Right lobe of liver (tissue), 6 donors: Measurements from ENCODE around the gene DIAPH1. TPM values are rescaled to one million over a fixed set of nuclear protein-coding genes. Genes with fewer than 3 reads are reported as not detected.

ENCODE experiments used
- ATAC-seq, 4 donors: fragments of 200-7000 bp; cut with Tn5 transposase; one replicate each; pipeline ENCODE4 v1.9.1; 2020; ENCODE audit warnings: mild to moderate bottlenecking in 4 of 4, moderate library complexity in 4 of 4
- DNase-seq, 3 donors: peaks; one replicate each; pipeline ENCODE4 v3.0.0-alpha.2; 2020
- H3K27ac ChIP-seq, 3 donors: fragments of 200-600 bp; one replicate each; pipeline ENCODE4 v1.8.0; 2022
- H3K27me3 ChIP-seq, 2 donors: fragments of 200-600 bp; one replicate each; pipeline ENCODE4 v1.8.0; 2022
- H3K36me3 ChIP-seq, 4 donors: fragments of 200-600 bp; sonication (generic) in 1 of 4; one replicate each; pipeline versions ENCODE4 v1.5.1 to v1.8.0; 2017 to 2022; ENCODE audit warnings: control low read depth in 1 of 4
- H3K4me1 ChIP-seq, 4 donors: fragments of 200-600 bp; sonication (generic) in 1 of 4; one replicate each; pipeline versions ENCODE4 v1.5.1 to v1.8.0; 2017 to 2022; ENCODE audit warnings: control low read depth in 1 of 4
- H3K4me3 ChIP-seq, 3 donors: fragments of 200-600 bp; one replicate each; pipeline ENCODE4 v1.8.0; 2022
- H3K9me3 ChIP-seq, 4 donors: fragments of 200-600 bp; sonication (generic) in 1 of 4; one replicate each; pipeline versions ENCODE4 v1.5.1 to v1.8.0; 2017 to 2022; ENCODE audit warnings: control low read depth in 1 of 4
- CTCF ChIP-seq, 4 donors: fragments of 200-600 bp in 3 of 4; fragments of 450-650 bp in 1 of 4; IDR thresholded peaks; one replicate each; pipeline versions ENCODE4 v1.5.1 to v1.8.0; 2016 to 2022; ENCODE audit warnings: antibody characterized with exemption in 4 of 4, mild to moderate bottlenecking in 2 of 4
- POLR2A ChIP-seq: fragments of 450-650 bp; IDR thresholded peaks from one replicate; pipeline ENCODE4 v1.6.1; 2017; ENCODE audit warnings: antibody characterized with exemption, mild to moderate bottlenecking
- WGBS: methylation state at CpG from one replicate; pipeline ENCODE4 v1.1.6; 2018; ENCODE audit warnings: low coverage, low lambda C conversion rate; ENCODE audit not compliant: insufficient coverage; ENCODE audit errors: missing lambda C conversion rate; 5-methylcytosine and 5-hydroxymethylcytosine counted together
- intact Hi-C, 2 donors: fragments of 100-400 bp; cut with DNase I; formaldehyde crosslinking; loops; one replicate each; pipeline versions ENCODE4 v1.11.2 to v1.14.1; 2022
- total RNA-seq, 6 experiments: library from RNA; depleted of rRNA in 2 of 6; stranded (reverse); fragments of >200 nt in 2 of 6; fragmentation: NEBNext Ultra II Directional in 3 of 6; extraction: Animal tissue kit (Norgen Biotek cat#: 25700) in 3 of 6; gene quantifications; one replicate each; pipeline versions ENCODE4 v1.1.0 to v1.2.4, GENCODE V29; 2016 to 2023
- donor health status: DM: no; HTN: yes; CAD: no.
- donor health status: DM: no; HTN: no; CAD: no.
- donor health status: DM: no; HTN: no; CAD: no.
- donor health status: DM: no; HTN: yes; CAD: no.
- donor health status: DM: no; HTN: yes; CAD: no.

DIAPH1 gene
- total RNA-seq, 6 experiments from 2014 or later: 93.7 to 114 (median 107) TPM

GRCh38 chr5:141558150-141558549 is 60.6 kb downstream of the DIAPH1 start:
- ATAC-seq (peak in 2 of 4 donors; percentile 1 to 17), DNase-seq (no peak)
- intact Hi-C loops: loop anchor here in 1 of 2 donors (10.0 kb wide), 1 partner anchor 153 kb away; the partner anchor contains the start of genes PCDHGA9 and PCDHGB6
- peaks cover 0 to 15% (median 6%) of the 10 kb centered on the region in 4 donors for H3K36me3 ChIP-seq
- 53% methylated on average over 6 of the region's 6 CpGs for WGBS
- H3K27ac ChIP-seq: peak overlapping the region; percentile 52 to 66 (median 61)
- H3K9me3 ChIP-seq: no peaks in the 10 kb centered on the region
- no peak for TF ChIP-seq POLR2A
- TF ChIP-seq CTCF (IDR thresholded peaks at IDR 0.05): no peak
- H3K4me1 ChIP-seq: peaks cover 0 to 12% (median 5%) of the 10 kb centered on the region in 4 donors
- H3K27me3 ChIP-seq: no peaks in the 10 kb centered on the region
- H3K4me3 ChIP-seq: peak overlapping the region in 1 of 3 donors; percentile 37

DNA sequence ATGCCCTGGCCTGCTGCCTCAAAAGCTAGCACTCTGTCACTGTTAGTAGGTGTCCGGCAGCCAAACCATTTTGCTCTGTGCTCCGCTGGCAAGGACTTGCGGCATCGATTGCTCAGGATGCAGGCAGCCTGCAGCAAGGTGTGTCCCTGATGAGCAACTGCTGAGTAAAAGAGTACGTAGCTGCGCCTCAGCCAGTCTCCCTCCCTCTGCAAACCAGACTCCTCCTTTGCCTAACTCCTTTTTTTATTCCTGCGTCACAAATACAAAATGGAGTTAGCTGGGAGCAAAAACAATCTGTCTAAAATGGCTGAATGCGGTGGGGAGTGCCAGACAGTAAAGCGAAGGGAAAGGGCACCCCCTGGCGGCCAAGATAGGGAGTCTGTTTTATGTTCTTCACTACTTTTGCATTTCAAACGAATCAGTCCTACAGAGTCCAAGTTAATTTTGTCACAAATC is 61.1 kb downstream of the DIAPH1 start:
- ATAC-seq (peak; percentile 66 to 83 (median 78)), DNase-seq (peak; percentile 72 to 80 (median 75))
- intact Hi-C loops: loop anchor here in 1 of 2 donors (10.0 kb wide), 1 partner anchor 153 kb away; the partner anchor contains the start of genes PCDHGA9 and PCDHGB6
- TF ChIP-seq POLR2A (no peak), CTCF (IDR thresholded peaks at IDR 0.05) (peak; percentile 79 to 87 (median 86))
- Histone ChIP-seq H3K4me1 (peaks cover 0 to 12% (median 5%) of the 10 kb centered on the region in 4 donors), H3K9me3 (no peaks in the 10 kb centered on the region), H3K27ac (peak overlapping the region; percentile 52 to 66 (median 61)), H3K27me3 (no peaks in the 10 kb centered on the region), H3K36me3 (peaks cover 0 to 13% (median 5%) of the 10 kb centered on the region in 4 donors), H3K4me3 (peak overlapping the region in 2 of 3 donors; percentile 8 to 37)
- WGBS: 45% methylated on average over 10 of the region's 11 CpGs

GRCh38 chr5:141547921-141548320 is 70.9 kb downstream of the DIAPH1 start:
- Histone ChIP-seq H3K4me3 (no peak overlapping the region), H3K27ac (no peak overlapping the region), H3K27me3 (no peaks in the 10 kb centered on the region), H3K4me1 (no peaks in the 10 kb centered on the region), H3K9me3 (peaks cover 0 to 5% (median 0%) of the 10 kb centered on the region in 4 donors), H3K36me3 (peaks cover 0 to 5% (median 0%) of the 10 kb centered on the region in 4 donors)
- TF ChIP-seq CTCF (IDR thresholded peaks at IDR 0.05): no peak
- no peak for TF ChIP-seq POLR2A
- intact Hi-C loops: no loop called here
- DNase-seq: no peak
- 97% methylated on average over 5 of the region's 5 CpGs for WGBS
- ATAC-seq: no peak

GRCh38 chr5:141547488-141547887 is 71.3 kb downstream of the DIAPH1 start:
- TF ChIP-seq POLR2A (no peak), CTCF (IDR thresholded peaks at IDR 0.05) (no peak)
- peaks cover 0 to 5% (median 0%) of the 10 kb centered on the region in 4 donors for H3K36me3 ChIP-seq
- intact Hi-C loops: no loop called here
- 100% methylated on average over 1 of the region's 1 CpG for WGBS
- no peak for ATAC-seq
- H3K27ac ChIP-seq: no peak overlapping the region
- H3K9me3 ChIP-seq: peaks cover 0 to 5% (median 0%) of the 10 kb centered on the region in 4 donors
- H3K4me1 ChIP-seq: no peaks in the 10 kb centered on the region
- H3K4me3 ChIP-seq: no peak overlapping the region
- no peak for DNase-seq
- no peaks in the 10 kb centered on the region for H3K27me3 ChIP-seq
